NCI-H510A (cell line): Measurements from ENCODE around the gene DENND11.

Experiments used
- DNase-seq: peaks from one replicate; lab custom pipeline; 2025; lab: John Stamatoyannopoulos, UW

DENND11 gene

DNA sequence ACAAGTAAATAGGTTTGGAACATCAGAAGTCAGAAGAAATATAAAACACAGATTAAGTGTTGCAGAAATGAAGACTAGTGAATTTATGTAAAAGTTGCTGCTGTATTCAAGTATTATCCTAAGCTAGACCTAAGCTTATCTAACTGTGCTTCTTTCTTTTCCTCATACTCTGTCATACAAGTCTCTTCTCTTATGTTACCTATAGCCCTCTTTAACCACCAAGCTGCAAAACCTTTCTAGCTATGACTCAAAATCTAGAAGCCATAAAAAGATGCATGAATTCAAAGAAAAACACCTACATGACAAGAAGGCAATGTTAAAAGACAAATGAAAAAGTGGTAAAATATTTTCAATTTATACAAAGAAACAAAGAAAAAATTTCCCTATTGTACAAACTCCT, 23.0 kb downstream of the DENND11 start:
- no peak for DNase-seq

GRCh38 chr7:141676618-141677017, 25.3 kb downstream of the DENND11 start:
- DNase-seq, result no peak

DNA sequence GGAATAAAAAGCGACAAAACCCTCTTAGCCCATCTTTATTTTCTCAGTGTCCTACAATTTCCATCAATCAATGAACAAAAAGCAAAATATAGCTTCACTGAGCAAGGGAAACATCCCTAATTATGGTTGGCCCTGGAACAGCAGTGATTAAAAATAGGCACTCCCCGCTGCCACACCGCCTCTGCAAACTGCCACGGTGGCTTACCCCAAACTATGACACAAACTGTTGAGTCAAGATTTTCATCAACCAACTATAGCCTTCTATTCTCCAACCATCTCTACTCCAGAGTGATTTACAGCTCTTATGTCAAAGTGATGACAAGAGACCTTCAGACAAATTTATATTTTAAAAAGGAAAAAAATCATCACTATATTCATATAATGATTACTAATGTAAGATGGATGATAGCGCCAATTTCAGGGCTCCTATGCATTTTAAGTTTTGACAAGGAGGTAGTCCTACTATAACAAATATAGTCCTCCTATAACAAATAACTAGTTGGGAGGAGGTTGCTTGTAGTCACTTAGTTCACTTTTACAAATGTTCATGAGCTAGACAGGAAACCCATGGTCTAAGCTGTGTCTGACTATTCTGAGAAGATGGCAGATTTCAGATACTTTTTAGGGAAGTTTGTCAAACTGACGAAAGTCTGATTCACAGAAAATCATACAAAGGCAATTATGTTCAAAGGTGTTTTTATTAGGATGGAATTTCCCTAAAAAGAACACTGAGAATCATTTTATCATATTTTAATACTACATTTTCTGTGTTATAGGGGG, 26.3 kb downstream of the DENND11 start:
- DNase-seq, result no peak

- DNase-seq, result no peak
Observed at GRCh38 chr7:141674702-141675101, 27.3 kb downstream of the DENND11 start.

DNA sequence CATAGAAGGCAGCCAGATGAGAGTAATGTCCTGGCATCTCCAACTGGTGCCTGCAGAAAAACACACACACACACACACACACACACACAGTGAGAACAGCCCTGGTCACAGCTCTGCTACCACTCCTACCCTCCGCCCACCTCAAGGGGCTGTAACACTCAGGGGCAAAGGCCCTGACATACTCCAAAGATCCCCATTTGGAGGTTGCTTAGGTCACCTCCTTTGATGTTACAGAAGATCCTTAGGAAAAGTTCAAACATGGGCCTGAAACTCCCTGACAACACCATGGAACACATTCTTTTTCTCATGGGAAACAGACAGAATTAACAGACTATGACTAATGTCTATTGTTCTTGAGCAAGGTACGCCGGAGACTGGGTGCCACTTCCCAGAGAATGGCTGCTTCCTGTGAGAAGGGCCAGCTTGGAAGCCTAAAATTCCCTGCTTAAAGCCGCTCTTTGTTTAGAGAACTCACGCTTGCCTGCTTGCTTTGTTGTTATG, 27.7 kb downstream of the DENND11 start:
- DNase-seq, result no peak

DNA sequence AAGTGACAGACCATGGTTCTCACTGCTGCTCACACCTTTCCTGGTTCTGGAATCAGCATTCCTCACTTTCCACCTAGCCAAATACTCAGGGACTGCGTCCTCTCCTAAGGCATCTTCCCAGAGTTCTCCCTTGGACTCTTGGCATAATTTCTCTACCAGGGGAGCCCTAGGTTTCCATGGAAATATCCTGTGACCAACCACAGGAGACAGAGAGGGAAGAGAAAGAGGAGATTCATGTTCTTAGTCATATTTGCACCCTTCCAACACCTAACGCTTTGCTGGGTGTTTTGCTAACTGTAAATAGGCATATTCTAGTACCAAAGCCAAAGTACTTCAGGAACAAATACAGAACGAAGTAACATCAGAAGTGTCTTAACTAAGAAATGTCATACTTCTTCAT, 28.6 kb downstream of the DENND11 start:
- DNase-seq, result no peak

- no peak for DNase-seq
Observed at GRCh38 chr7:141671705-141672496, 30.1 kb downstream of the DENND11 start.

GRCh38 chr7:141668853-141669252, 33.1 kb downstream of the DENND11 start:
- no peak for DNase-seq

DNA sequence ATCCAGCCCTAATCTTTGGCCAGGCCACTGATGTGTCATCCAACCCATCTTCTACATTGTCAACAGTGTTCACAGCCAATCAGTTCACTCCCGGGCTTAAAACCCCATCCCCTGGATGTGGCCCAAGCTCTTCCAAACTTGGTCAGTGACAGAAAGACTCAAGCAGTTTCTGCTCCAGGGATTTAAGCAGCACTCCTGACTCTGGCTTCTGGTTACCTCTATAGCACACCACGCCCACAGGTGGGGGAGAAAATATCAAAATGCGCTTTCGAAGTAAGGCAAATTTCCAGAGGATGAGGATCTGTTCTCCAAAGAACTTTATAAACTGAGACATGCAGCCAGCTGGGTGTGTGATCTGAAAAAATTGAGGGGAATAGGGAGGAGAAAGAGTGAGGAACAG, 35.9 kb downstream of the DENND11 start:
- no peak for DNase-seq

- DNase-seq, result no peak
Observed at GRCh38 chr7:141665208-141666035, 36.5 kb downstream of the DENND11 start.

GRCh38 chr7:141664450-141664849, 37.5 kb downstream of the DENND11 start:
- no peak for DNase-seq

GRCh38 chr7:141663081-141663849, 38.7 kb downstream of the DENND11 start:
- no peak for DNase-seq

GRCh38 chr7:141660259-141660658, 41.7 kb downstream of the DENND11 start:
- DNase-seq, result no peak

GRCh38 chr7:141659501-141659900, 42.5 kb downstream of the DENND11 start:
- DNase-seq, result no peak

- peak; percentile 64 for DNase-seq
Observed at GRCh38 chr7:141654551-141654950, 47.4 kb downstream of the DENND11 start.

- DNase-seq, result no peak
Observed at GRCh38 chr7:141652691-141653090, 49.3 kb downstream of the DENND11 start.
